H9 (cell line): ENCODE measurements around the gene DCC. TPM values are rescaled to one million over a fixed set of nuclear protein-coding genes. Genes with fewer than 3 reads are reported as not detected.

Experiments used
- DNase-seq: peaks from one replicate; pipeline ENCODE4 v3.0.0-alpha.2; 2017
- H2AFZ ChIP-seq: one replicate; pipeline ENCODE4 v1.6.1; 2013; ENCODE audit warnings: mild to moderate bottlenecking, low read length, control low read depth, moderate library complexity
- H2AK5ac ChIP-seq: 2 replicates; pipeline ENCODE4 v1.6.1; 2013; ENCODE audit warnings: low read length, control low read depth, mixed read lengths; ENCODE audit not compliant: insufficient read length
- H2BK120ac ChIP-seq: one replicate; pipeline ENCODE4 v1.6.1; 2013; ENCODE audit warnings: low read depth, mild to moderate bottlenecking, low read length, control low read depth, inconsistent platforms; ENCODE audit not compliant: poor library complexity, severe bottlenecking
- H2BK12ac ChIP-seq: 2 replicates; pipeline ENCODE4 v1.6.1; 2013; ENCODE audit warnings: low read length, control low read depth, mixed read lengths, low read depth; ENCODE audit not compliant: insufficient read length
- H2BK15ac ChIP-seq: 2 replicates; pipeline ENCODE4 v1.6.1; 2013; ENCODE audit warnings: low read depth, low read length, control low read depth
- H2BK20ac ChIP-seq: one replicate; pipeline ENCODE4 v1.6.1; 2013; ENCODE audit warnings: low read depth, mild to moderate bottlenecking, low read length, control low read depth, inconsistent platforms; ENCODE audit not compliant: poor library complexity, severe bottlenecking
- H2BK5ac ChIP-seq: 2 replicates; pipeline ENCODE4 v1.6.1; 2013; ENCODE audit warnings: low read length, control low read depth, mixed read lengths; ENCODE audit not compliant: insufficient read length
- H3K14ac ChIP-seq: 2 replicates; pipeline ENCODE4 v1.6.1; 2013; ENCODE audit warnings: low read length, control low read depth; ENCODE audit not compliant: insufficient read depth
- H3K18ac ChIP-seq: 2 replicates; pipeline ENCODE4 v1.6.1; 2013; ENCODE audit warnings: low read depth, mild to moderate bottlenecking, mixed read lengths, low read length, control low read depth; ENCODE audit not compliant: insufficient read length
- H3K23ac ChIP-seq: 2 replicates; pipeline ENCODE4 v1.6.1; 2013; ENCODE audit warnings: low read length, control low read depth, mixed read lengths, low read depth; ENCODE audit not compliant: insufficient read length
- H3K23me2 ChIP-seq: 2 replicates; pipeline ENCODE4 v1.6.1; 2013; ENCODE audit warnings: low read depth, mild to moderate bottlenecking, mixed read lengths, low read length, control low read depth; ENCODE audit not compliant: insufficient read length, poor library complexity, severe bottlenecking
- H3K27ac ChIP-seq: 2 replicates; pipeline ENCODE4 v1.5.1; 2013; ENCODE audit warnings: low read length, control low read depth, mixed read lengths, low read depth; ENCODE audit not compliant: insufficient read length
- H3K27me3 ChIP-seq: 2 replicates; pipeline ENCODE4 v1.6.1; 2013; ENCODE audit warnings: low read length, control low read depth, inconsistent platforms; ENCODE audit not compliant: insufficient read depth
- H3K4ac ChIP-seq: 2 replicates; pipeline ENCODE4 v1.6.1; 2013; ENCODE audit warnings: low read depth, mild to moderate bottlenecking, control low read depth, inconsistent platforms, low read length, moderate library complexity
- H3K4me1 ChIP-seq: 2 replicates; pipeline ENCODE4 v1.6.1; 2013; ENCODE audit warnings: low read length, control low read depth, inconsistent platforms; ENCODE audit not compliant: insufficient read depth
- H3K4me2 ChIP-seq: 2 replicates; pipeline ENCODE4 v1.6.1; 2013; ENCODE audit warnings: low read length, control low read depth, mixed read lengths; ENCODE audit not compliant: insufficient read length, insufficient read depth
- H3K56ac ChIP-seq: 2 replicates; pipeline ENCODE4 v1.6.1; 2013; ENCODE audit warnings: low read depth, mild to moderate bottlenecking, mixed read lengths, low read length, control low read depth; ENCODE audit not compliant: insufficient read length
- H3K79me1 ChIP-seq: 2 replicates; pipeline ENCODE4 v1.6.1; 2013; ENCODE audit warnings: low read depth, mild to moderate bottlenecking, moderate library complexity, low read length, control low read depth, inconsistent platforms; ENCODE audit not compliant: insufficient read depth, poor library complexity, severe bottlenecking
- H3K79me2 ChIP-seq: 2 replicates; pipeline ENCODE4 v1.6.1; 2013; ENCODE audit warnings: low read length, control low read depth, inconsistent platforms; ENCODE audit not compliant: insufficient read depth
- H3K9ac ChIP-seq: 2 replicates; pipeline ENCODE4 v1.6.1; 2013; ENCODE audit warnings: low read length, control low read depth, mixed read lengths; ENCODE audit not compliant: insufficient read length; ENCODE audit errors: extremely low read depth
- H3K9me3 ChIP-seq: one replicate; pipeline ENCODE4 v1.6.1; 2013; ENCODE audit warnings: low read depth, low read length, inconsistent platforms; ENCODE audit not compliant: control insufficient read depth
- H3T11ph ChIP-seq: one replicate; pipeline ENCODE4 v1.6.1; 2013; ENCODE audit warnings: mild to moderate bottlenecking, low read length, control low read depth, inconsistent platforms
- H4K20me1 ChIP-seq: one replicate; pipeline ENCODE4 v1.6.1; 2013; ENCODE audit not compliant: control insufficient read depth, insufficient read length, insufficient read depth
- H4K5ac ChIP-seq: 2 replicates; pipeline ENCODE4 v1.6.1; 2013; ENCODE audit warnings: low read depth, mild to moderate bottlenecking, mixed read lengths, low read length, control low read depth; ENCODE audit not compliant: insufficient read length
- H4K8ac ChIP-seq: replicated peaks from 2 replicates; pipeline ENCODE4 v1.6.1; 2013; ENCODE audit warnings: low read length, control low read depth, mixed read lengths, low read depth; ENCODE audit not compliant: insufficient read length
- H4K91ac ChIP-seq: 2 replicates; pipeline ENCODE4 v1.6.1; 2013; ENCODE audit warnings: low read depth, mild to moderate bottlenecking, moderate library complexity, mixed read lengths, low read length, control low read depth; ENCODE audit not compliant: insufficient read length
- H3K27ac Mint-ChIP-seq, 3 experiments: 2 replicates in 2 of 3; 3 replicates in 1 of 3; pipeline ENCODE4 v1.8.0; 2020 to 2021; ENCODE audit warnings: mixed read lengths in 3 of 3, mild to moderate bottlenecking in 1 of 3, moderate library complexity in 1 of 3
- H3K27me3 Mint-ChIP-seq: 2 replicates; pipeline ENCODE4 v1.8.0; 2021; ENCODE audit warnings: low read depth, mild to moderate bottlenecking, moderate library complexity, mixed read lengths
- H3K36me3 Mint-ChIP-seq, 3 experiments: 2 replicates in 2 of 3; 3 replicates in 1 of 3; pipeline ENCODE4 v1.8.0; 2020 to 2021; ENCODE audit warnings: low read depth in 3 of 3, mixed read lengths in 3 of 3; ENCODE audit not compliant: insufficient read depth in 1 of 3
- H3K4me1 Mint-ChIP-seq, 2 experiments: 2 replicates each; pipeline ENCODE4 v1.8.0; 2020; ENCODE audit warnings: mixed read lengths in 2 of 2
- H3K4me3 Mint-ChIP-seq, 2 experiments: 2 replicates in 1 of 2; 3 replicates in 1 of 2; pipeline ENCODE4 v1.8.0; 2020 to 2021; ENCODE audit warnings: mild to moderate bottlenecking in 2 of 2, mixed read lengths in 2 of 2, moderate library complexity in 1 of 2
- H3K9me3 Mint-ChIP-seq, 2 experiments: 2 replicates in 1 of 2; 3 replicates in 1 of 2; pipeline ENCODE4 v1.8.0; 2020; ENCODE audit warnings: mild to moderate bottlenecking in 2 of 2, mixed read lengths in 2 of 2, moderate library complexity in 1 of 2
- WGBS: extraction: QIAGEN DNeasy Blood & Tissue Kit; methylation state at CpG from one replicate; pipeline ENCODE4 v1.1.7; 2013; ENCODE audit warnings: missing lambda C conversion rate, low lambda C conversion rate, mixed read lengths; ENCODE audit not compliant: insufficient read length; ENCODE audit errors: extremely low coverage; 5-methylcytosine and 5-hydroxymethylcytosine counted together
- total RNA-seq: library from RNA; stranded (reverse); gene quantifications from 2 replicates; pipeline ENCODE4 v1.2.1, GENCODE V29; 2021
- TF ChIP-seq, protein P1 (sequence below): fragments of 200-600 bp; sonication (generic); conservative IDR thresholded peaks from 3 replicates; pipeline ENCODE4 v1.8.0; 2021; ENCODE audit warnings: antibody characterized with exemption, mild to moderate bottlenecking

DCC gene
- total RNA-seq, 1 experiment from 2014 or later: 0.35 TPM

DNA sequence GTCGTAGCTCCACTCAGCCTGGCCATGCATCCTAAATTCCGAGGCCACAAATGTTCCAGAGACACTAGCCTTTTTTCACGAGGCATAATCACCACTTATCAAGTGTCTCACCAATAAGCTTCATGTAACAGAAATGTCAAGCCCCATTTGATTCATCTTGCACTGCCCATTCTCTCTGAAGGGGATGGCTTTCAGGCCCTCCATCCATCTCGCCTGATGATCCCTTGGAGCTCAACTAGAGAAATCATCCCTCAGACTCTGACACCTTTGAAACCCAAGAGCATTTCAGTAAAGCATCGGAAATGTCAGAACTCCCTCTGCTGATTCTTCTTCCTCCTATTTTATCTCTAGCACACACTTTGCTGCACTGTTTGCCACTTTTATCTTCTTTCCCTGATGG, 91.7 kb downstream of the DCC start:
- no peaks in the 10 kb centered on the region for H3K27me3 ChIP-seq
- H4K91ac ChIP-seq: no peak overlapping the region
- H3K4me2 ChIP-seq: no peak overlapping the region
- H3K18ac ChIP-seq: no peak overlapping the region
- no peak overlapping the region for H4K5ac ChIP-seq
- H3K23ac ChIP-seq: no peak overlapping the region
- no peak overlapping the region for H3K9ac ChIP-seq
- no peaks in the 10 kb centered on the region for H3K4me1 Mint-ChIP-seq
- no peaks in the 10 kb centered on the region for H3K79me2 ChIP-seq
- no peaks in the 10 kb centered on the region for H3K4me1 ChIP-seq
- no peak overlapping the region for H3K4ac ChIP-seq
- WGBS: no CpG with 5 or more reads among the region's 5 CpGs
- no peaks in the 10 kb centered on the region for H3K79me1 ChIP-seq
- no peaks in the 10 kb centered on the region for H3K23me2 ChIP-seq
- H2BK12ac ChIP-seq: no peak overlapping the region
- no peak overlapping the region for H2BK120ac ChIP-seq
- no peaks in the 10 kb centered on the region for H3K27me3 Mint-ChIP-seq
- no peaks in the 10 kb centered on the region for H3K9me3 ChIP-seq
- H3K56ac ChIP-seq: no peak overlapping the region
- H2BK15ac ChIP-seq: no peak overlapping the region
- no peak overlapping the region for H2BK5ac ChIP-seq
- H3K27ac ChIP-seq: no peak overlapping the region
- no peak overlapping the region for H3K14ac ChIP-seq
- H3T11ph ChIP-seq: no peak overlapping the region
- no peak overlapping the region for H2AK5ac ChIP-seq
- no peak overlapping the region for H2AFZ ChIP-seq
- no peak overlapping the region for H3K27ac Mint-ChIP-seq
- TF ChIP-seq, protein P1, sequence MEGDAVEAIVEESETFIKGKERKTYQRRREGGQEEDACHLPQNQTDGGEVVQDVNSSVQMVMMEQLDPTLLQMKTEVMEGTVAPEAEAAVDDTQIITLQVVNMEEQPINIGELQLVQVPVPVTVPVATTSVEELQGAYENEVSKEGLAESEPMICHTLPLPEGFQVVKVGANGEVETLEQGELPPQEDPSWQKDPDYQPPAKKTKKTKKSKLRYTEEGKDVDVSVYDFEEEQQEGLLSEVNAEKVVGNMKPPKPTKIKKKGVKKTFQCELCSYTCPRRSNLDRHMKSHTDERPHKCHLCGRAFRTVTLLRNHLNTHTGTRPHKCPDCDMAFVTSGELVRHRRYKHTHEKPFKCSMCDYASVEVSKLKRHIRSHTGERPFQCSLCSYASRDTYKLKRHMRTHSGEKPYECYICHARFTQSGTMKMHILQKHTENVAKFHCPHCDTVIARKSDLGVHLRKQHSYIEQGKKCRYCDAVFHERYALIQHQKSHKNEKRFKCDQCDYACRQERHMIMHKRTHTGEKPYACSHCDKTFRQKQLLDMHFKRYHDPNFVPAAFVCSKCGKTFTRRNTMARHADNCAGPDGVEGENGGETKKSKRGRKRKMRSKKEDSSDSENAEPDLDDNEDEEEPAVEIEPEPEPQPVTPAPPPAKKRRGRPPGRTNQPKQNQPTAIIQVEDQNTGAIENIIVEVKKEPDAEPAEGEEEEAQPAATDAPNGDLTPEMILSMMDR: no peak
- no peak for DNase-seq
- no peak overlapping the region for H2BK20ac ChIP-seq
- no peak overlapping the region for H3K4me3 Mint-ChIP-seq
- no peaks in the 10 kb centered on the region for H3K36me3 Mint-ChIP-seq
- H3K9me3 Mint-ChIP-seq: no peaks in the 10 kb centered on the region
- no peaks in the 10 kb centered on the region for H4K20me1 ChIP-seq
- no peak overlapping the region for H4K8ac ChIP-seq
